Lower lobe of right lung (tissue), 2 donors: ENCODE data around the gene HSP90AB1. TPM values are rescaled to one million over a fixed set of nuclear protein-coding genes. Genes with fewer than 3 reads are reported as not detected.

Source experiments
- ATAC-seq, 2 donors: fragments of 200-7000 bp; cut with Tn5 transposase; one replicate each; pipeline ENCODE4 v1.9.1; 2020 to 2022; ENCODE audit warnings: mild to moderate bottlenecking in 2 of 2, moderate library complexity in 2 of 2
- DNase-seq: peaks from one replicate; pipeline ENCODE4 v3.0.0-alpha.2; 2020
- H3K27ac ChIP-seq: fragments of 200-600 bp; one replicate; pipeline ENCODE4 v1.8.0; 2022
- H3K27me3 ChIP-seq: fragments of 200-600 bp; one replicate; pipeline ENCODE4 v1.8.0; 2022; ENCODE audit warnings: low read depth
- H3K36me3 ChIP-seq: fragments of 200-600 bp; one replicate; pipeline ENCODE4 v1.8.0; 2022; ENCODE audit warnings: mild to moderate bottlenecking
- H3K4me1 ChIP-seq: fragments of 200-600 bp; one replicate; pipeline ENCODE4 v1.8.0; 2022
- H3K4me3 ChIP-seq: fragments of 200-600 bp; one replicate; pipeline ENCODE4 v1.8.0; 2022; ENCODE audit warnings: mild to moderate bottlenecking
- H3K9me3 ChIP-seq: fragments of 200-600 bp; one replicate; pipeline ENCODE4 v1.8.0; 2022
- CTCF ChIP-seq: fragments of 200-600 bp; IDR thresholded peaks from one replicate; pipeline ENCODE4 v1.8.0; 2022; ENCODE audit warnings: antibody characterized with exemption, mild to moderate bottlenecking
- intact Hi-C: fragments of 100-400 bp; cut with DNase I; formaldehyde crosslinking; loops from one replicate; pipeline ENCODE4 v1.11.0; 2022
- long read RNA-seq: library from polyadenylated mRNA; unstranded; transcript quantifications from one replicate; pipeline ENCODE4 v2.0.0, GENCODE V29; 2021
- total RNA-seq: library from RNA; stranded (reverse); fragmentation: NEBNext Ultra II Directional; extraction: Animal tissue kit (Norgen Biotek cat#: 25700); gene quantifications from one replicate; pipeline ENCODE4 v1.2.1, GENCODE V29; 2021
- donor health status: DM: no; HTN: yes; CAD: no; lungs with severe emphysema.

Gene HSP90AB1
- 680 TPM for total RNA-seq
- long read RNA-seq, transcript HSP90AB1-202 (12 exons, 2,674 nt), result minor isoform, 8 of 2,190 reads
- long read RNA-seq, transcript HSP90AB1-203 (12 exons, 2,572 nt), result major isoform, 1,934 of 2,190 reads
- long read RNA-seq, transcript HSP90AB1-201 (12 exons, 2,582 nt), result minor isoform, 6 of 2,190 reads
- long read RNA-seq, partial matches to known transcripts, result 229 of 2,190 reads
- long read RNA-seq, other reads (novel, unspliced or antisense), result 13 of 2,190 reads

GRCh38 chr6:44246663-44247337 is at the start of gene HSP90AB1:
Gene HSP90AB1, plus strand, starts transcription at chr6:44247101. Its CDS starts 1,529 bp downstream, at chr6:44248630.
- no peak for TF ChIP-seq CTCF
- ATAC-seq (peak; percentile 92 to 95), DNase-seq (peak; percentile 96)
- Histone ChIP-seq H3K36me3 (peaks cover 35% of the 10 kb centered on the region), H3K9me3 (no peaks in the 10 kb centered on the region), H3K27me3 (no peaks in the 10 kb centered on the region), H3K27ac (peak within 1 kb of the TSS; percentile 95), H3K4me1 (peaks cover 33% of the 10 kb centered on the region), H3K4me3 (peak within 1 kb of the TSS; percentile 98)
- intact Hi-C loops, result no loop called here

GRCh38 chr6:44198684-44199083 is 48.2 kb upstream of the HSP90AB1 start:
- intact Hi-C loops, result no loop called here

GRCh38 chr6:44199883-44200282 is 47.0 kb upstream of the HSP90AB1 start:
- H3K27ac ChIP-seq, result no peak overlapping the region
- no peaks in the 10 kb centered on the region for H3K9me3 ChIP-seq
- ATAC-seq (no peak), DNase-seq (no peak)
- intact Hi-C loops, result no loop called here
- H3K36me3 ChIP-seq, result no peaks in the 10 kb centered on the region
- no peak overlapping the region for H3K4me3 ChIP-seq
- H3K27me3 ChIP-seq, result no peaks in the 10 kb centered on the region
- TF ChIP-seq CTCF, result no peak
- no peaks in the 10 kb centered on the region for H3K4me1 ChIP-seq

More at GRCh38 chr6:44198684-44199083, 48.2 kb upstream of the HSP90AB1 start:
- Histone ChIP-seq H3K27me3 (no peaks in the 10 kb centered on the region), H3K4me1 (no peaks in the 10 kb centered on the region), H3K4me3 (no peak overlapping the region), H3K36me3 (no peaks in the 10 kb centered on the region), H3K9me3 (no peaks in the 10 kb centered on the region), H3K27ac (no peak overlapping the region)
- ATAC-seq (no peak), DNase-seq (no peak)
- TF ChIP-seq CTCF, result no peak

GRCh38 chr6:44201200-44201599 is 45.7 kb upstream of the HSP90AB1 start:
- Histone ChIP-seq H3K27ac (no peak overlapping the region), H3K4me1 (no peaks in the 10 kb centered on the region), H3K36me3 (no peaks in the 10 kb centered on the region), H3K4me3 (no peak overlapping the region), H3K27me3 (no peaks in the 10 kb centered on the region), H3K9me3 (no peaks in the 10 kb centered on the region)
- DNase-seq (peak; percentile 33), ATAC-seq (no peak)
- TF ChIP-seq CTCF, result no peak
- intact Hi-C loops, result no loop called here

- DNase-seq, result peak; percentile 10
- no peaks in the 10 kb centered on the region for H3K9me3 ChIP-seq
- no peak for ATAC-seq
- no peaks in the 10 kb centered on the region for H3K36me3 ChIP-seq
- H3K4me3 ChIP-seq, result no peak overlapping the region
- H3K27me3 ChIP-seq, result no peaks in the 10 kb centered on the region
- intact Hi-C loops, result no loop called here
- TF ChIP-seq CTCF, result no peak
- H3K27ac ChIP-seq, result no peak overlapping the region
- no peaks in the 10 kb centered on the region for H3K4me1 ChIP-seq
Observed at GRCh38 chr6:44201638-44202303, 45.1 kb upstream of the HSP90AB1 start.
